SKM-1 treated with dmso at 0.1 percent for 144 hours (cell line): Measurements from ENCODE around the gene C2.

Experiments
- DNase-seq: peaks from one replicate; lab custom pipeline; 2025; ENCODE audit not compliant: unreplicated experiment; lab: John Stamatoyannopoulos, UW

Gene C2

DNA sequence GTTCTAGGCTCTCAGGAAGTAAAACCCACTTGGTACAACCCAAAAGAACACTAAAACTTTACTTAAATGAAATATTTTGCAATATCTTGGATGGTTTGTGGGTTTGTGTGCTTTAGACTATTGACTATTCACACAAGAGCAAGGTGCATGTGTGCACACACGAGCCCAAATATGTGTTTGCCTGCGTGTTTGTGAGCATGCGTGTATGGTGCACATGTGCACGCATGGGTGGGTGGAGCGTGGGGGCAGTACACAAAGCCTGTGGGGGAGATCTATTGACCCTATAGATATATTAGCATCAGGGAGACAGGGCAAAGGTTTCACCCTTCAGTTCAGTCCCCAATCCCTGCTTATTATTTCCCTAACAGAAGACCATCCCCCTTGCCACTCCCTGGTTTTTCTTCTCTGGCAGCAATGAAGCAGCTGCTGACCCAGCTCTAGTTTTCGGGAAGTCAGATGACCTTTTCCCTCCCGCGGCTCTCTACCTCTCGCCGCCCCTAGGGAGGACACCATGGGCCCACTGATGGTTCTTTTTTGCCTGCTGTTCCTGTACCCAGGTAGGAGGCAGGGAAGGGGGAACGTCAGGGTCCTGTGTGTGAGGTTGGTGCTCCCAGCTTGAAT lies at the start of gene C2:
C2 (plus strand) TSS at position 476 of the 621 bp plus-strand sequence; CDS start at position 512, 36 bp downstream.
- no peak for DNase-seq

GRCh38 chr6:31878222-31878621 lies 49.3 kb upstream of the C2 start:
- no peak for DNase-seq

GRCh38 chr6:31878726-31879125 lies 48.8 kb upstream of the C2 start, which contains the start of gene SLC44A4:
SLC44A4 (minus strand) TSS chr6:31878997; CDS start chr6:31878980, 17 bp downstream.
- no peak for DNase-seq

DNA sequence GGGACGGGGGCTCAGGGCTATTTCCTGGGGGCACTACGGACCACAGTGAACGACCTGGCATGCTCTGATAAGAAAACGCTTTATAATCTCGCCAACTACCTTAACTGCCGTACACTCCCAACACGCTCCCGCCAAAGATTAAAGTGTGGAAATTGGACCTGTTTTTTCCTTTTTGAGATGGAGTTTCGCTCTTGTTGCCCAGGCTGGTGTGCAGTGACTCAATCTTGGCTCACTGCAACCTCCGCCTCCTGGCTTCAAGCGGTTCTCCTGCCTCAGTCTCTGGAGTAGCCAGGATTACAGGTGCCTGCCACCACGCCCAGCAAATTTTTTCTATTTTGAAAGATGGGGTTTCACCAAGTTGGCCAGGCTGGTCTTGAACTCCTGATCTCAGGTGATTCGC lies 48.4 kb upstream of the C2 start:
- DNase-seq, result no peak

DNA sequence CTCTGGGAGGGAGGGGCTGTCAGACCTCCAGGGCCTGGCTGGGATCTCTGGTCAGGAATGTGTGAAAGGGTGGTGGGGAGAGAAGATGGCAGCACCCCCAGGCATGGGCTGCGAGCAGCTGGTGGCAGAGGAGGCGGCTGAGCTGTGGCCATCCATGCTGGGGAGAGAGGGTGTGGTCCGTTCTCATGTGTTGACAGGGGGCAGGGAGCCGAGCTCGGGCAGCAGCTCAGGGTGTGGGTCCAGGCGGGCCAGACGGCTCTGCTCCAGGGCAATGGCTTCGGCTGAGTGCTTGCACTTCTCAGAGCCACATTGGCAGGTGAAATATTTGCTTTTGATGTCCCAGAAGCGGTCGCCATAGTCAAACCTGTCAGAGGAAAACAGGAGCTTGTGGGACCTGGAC lies 47.6 kb upstream of the C2 start:
- DNase-seq, result no peak

DNA sequence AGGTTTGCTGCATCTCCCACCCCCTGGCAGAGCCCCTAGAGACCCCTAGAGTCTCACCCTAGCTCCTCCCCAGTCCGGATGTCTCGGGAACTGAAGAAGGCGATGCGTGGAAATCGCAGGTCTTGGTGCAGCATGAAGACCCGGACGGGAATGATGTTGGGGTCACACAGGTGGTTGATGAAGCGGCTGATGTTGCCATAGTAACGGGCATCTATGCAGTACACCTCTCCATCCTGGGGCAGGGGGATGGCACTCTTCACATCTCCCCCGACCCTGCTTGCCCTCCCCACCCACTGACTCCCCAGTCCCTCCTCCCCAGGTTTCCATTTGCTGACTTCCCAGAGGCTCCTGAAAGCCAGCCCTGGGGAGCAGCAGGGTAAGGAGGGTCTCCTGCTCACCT lies 46.9 kb upstream of the C2 start:
- no peak for DNase-seq

DNA sequence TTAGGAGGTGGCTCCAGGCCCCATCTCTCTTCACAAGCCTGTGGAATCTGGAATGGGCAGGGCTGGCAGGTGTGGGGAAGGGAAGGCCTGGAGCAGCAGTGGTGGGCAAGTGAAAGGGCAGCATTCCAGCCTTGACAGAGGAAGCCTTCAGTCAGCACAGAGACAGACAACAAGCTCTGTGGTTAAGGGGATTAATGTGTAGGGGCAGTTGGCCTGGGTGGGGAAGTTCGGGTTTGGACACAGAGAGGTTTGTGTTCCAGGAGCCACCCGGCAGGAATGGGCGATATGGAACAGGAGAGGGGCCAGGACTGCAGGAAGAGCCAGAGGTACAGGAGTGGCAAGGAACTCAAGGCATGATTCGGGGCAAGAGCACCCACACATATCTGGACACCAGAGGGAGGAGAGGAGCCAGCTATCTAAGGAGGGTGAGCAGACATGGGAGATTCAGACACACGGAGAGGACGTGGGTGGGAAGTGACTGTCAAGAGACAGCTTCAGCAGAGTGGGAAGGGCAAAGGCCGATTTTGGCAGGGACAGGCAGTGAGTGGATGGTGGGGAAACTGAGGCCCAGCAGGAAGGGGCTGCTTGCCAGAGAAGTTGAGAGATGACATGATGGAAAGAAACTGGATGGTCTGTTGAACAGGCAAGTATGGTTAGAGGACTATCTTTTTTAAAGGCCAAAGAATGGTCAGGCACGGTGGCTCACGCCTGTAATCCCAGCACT lies 46.2 kb upstream of the C2 start:
- DNase-seq, result no peak

- no peak for DNase-seq
Measured at GRCh38 chr6:31882344-31882743, 45.2 kb upstream of the C2 start.

GRCh38 chr6:31883676-31884075 lies 43.8 kb upstream of the C2 start:
- no peak for DNase-seq

GRCh38 chr6:31884528-31885035 lies 42.9 kb upstream of the C2 start:
- DNase-seq, result no peak

- DNase-seq, result no peak
Measured at GRCh38 chr6:31886541-31886991, 41.0 kb upstream of the C2 start.

DNA sequence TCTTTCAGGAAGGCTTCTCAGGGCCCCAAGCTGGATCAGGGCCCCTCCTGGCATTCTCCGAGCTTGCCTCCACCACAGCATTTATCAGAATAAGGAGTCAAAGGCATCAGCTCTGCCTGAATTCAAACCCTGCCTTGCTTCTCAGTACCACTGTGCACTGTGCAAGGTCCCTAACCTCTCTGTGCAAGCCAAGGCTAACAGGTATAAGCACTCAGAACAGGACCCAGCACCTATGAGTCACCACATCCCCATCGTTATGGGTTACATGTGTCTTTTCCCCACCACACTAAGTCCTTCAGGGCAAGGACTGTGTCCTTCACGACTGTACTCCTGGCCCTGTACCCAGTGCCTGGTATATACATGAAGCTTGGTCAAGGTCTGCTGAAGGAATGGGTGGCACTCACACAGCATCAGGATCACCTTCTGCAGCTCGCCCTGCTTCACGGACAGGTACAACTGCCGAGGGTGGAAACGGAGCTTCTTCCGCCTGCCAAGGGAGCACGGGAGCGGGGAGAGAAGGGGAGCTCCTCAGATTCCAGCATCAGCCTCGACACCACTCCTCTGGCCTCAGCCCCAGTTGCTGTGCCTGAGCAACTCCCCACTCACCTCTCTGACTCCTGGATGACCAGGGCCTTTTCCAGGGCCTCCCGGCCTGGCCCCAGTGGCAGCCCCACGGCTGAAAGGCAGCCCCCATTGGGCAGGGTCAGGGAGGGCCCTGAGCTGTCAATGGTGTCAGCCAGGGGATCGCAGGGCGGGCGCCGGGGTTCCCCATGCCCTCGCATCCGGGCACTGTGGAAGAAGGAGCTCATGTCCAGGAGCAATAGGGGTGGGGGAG lies 40.1 kb upstream of the C2 start:
- DNase-seq, result no peak

- DNase-seq, result no peak
Measured at GRCh38 chr6:31888276-31889258, 39.0 kb upstream of the C2 start.

DNA sequence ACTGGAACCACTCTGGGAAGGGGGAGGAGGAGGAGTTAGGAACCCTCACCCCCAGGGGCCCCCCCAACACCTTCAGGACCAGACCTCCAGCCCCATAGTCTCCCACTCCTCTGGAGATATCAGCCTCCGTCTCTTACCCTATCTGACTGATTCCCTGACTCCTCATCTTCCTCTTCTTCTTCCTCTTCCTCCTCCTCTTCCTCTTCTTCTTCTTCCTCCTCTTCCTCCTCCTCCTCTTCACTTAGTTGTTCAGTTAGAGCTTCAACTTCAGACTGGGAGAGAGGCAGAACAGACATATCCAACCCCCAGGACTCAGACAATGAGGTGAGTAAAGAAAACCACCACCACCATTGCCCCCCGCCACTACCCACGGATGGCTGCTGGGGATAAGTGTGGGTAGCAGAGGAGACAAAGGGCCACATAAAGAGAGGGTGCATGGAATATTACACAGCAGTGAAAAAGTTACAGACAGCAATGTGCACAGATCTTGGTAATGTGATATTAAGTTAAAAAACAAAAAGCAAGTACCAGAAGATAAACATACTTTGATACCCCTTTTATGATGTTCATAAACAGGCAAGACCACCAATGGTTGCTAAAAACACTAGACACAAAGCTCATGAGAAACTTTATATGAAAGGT lies 38.1 kb upstream of the C2 start:
- DNase-seq, result peak; percentile 14

DNA sequence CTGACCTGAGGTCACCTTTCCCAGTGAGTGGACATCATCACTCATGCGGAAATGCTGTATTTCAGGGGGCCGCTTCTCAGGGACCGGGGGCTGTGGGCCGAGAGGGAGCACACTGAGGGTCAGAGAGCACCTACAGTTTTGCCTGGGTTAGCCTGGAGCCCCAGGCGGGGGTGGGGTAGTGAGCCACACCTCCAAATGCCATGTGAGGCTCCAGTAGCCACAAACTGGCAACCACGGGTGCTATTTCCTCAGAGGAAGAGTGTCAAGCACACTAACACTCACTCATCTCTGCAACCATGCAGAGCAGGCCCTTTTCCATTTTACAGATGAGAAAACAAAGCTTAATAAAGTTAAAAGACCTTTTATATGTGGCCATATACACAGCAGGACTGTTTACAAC lies 34.7 kb upstream of the C2 start:
- no peak for DNase-seq

DNA sequence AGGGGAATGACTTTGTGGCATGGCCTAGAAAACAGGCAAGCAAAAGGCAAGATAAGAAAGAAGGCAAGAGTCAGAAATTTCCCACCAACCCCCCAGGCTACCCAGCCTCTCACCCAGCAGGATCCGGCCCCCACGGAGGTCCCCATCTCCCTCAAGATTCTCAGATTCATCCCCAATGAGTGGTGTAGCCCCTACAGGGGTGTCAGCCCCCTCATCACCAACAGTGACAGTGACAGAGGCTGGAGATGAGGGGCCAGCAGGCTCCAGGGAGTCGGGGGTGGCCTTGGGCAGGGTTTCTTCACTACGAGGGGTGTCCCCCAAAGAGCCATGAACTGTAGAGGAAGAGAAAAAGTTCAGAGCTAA lies 31.0 kb upstream of the C2 start:
- DNase-seq, result no peak

DNA sequence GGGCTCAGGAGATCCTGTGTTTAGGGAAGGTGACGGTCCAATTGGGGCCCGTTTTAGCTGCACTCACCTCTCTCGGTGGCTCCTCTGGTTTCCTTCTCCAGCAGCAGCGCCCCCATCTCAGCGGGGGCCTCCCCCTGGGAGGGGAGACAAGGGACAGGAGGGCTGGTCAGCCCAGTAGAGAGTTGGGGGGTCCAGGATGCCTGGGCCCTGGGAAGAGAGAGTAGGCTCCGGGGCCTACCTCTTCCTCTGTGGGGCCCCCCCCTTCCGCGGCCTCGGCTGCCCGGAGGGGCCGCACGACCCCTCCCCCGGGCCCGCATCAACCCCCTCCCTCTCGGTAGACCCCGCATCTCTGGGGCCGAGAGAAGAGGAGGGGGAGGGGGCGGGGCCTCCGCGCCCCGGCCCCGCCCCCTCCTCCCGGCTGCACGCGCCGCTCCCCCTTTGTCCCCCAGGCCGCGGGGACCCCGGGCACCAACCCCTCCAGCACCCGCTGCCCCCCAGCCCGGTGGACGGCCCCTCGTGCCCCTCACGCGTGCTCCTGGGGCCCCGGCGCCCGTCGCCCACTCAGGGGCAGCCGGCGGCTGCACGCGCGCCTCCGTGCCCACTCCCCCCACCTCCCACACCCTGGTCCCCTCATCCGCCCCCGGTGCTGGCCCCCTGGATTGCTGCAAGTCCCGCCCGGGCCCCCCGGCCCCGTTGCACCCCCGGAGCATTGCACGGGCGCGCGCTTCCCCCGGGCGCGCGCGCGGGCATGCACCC lies 30.5 kb upstream of the C2 start:
- DNase-seq, result no peak

DNA sequence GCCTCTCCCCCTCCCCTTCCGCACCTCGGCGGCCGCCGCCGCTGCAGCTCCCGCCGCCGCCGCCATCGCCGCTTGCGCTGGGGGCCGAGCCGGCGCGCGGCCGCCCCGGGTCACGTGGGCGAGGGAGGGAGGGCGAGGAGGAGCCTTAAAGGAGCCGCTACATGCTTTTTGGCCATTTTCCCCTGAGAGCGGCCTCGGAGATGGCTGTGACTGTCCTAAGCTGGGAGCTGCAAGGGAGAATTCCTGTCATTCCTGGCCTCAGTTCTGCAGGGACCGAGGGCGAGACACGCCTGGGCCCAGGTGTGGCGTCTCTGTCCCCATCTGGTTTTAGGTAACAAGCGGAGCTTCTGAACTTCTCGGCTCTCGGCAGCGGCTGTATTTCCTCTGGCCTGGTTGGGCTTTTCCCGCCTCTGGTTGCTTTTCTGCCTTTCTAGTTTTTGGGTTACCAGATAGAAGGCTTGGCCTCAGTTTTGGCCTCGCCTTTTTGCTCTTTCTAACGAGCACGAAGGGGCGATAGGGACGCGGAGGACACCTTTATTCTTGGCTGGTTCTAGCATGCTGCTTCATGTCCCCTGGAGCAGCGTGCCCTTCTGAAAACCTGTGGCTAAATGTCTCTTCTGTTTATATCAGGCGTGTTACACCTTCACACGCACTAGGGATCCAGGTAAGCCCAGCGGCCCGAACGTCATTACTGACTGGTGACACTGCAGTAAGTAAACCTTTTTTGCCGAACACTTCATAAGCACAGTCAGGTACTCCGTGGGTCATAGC lies 29.7 kb upstream of the C2 start, which contains the start of gene EHMT2:
EHMT2 (minus strand) TSS at position 87 of the 771 bp plus-strand sequence; CDS start at position 66, 21 bp downstream.
- DNase-seq, result peak; percentile 89
